GM23338 (cell line): ENCODE data around the gene RSL24D1. TPM values are rescaled to one million over a fixed set of nuclear protein-coding genes. Genes with fewer than 3 reads are reported as not detected.

ENCODE experiments used
- ATAC-seq: fragments of 200-7000 bp; cut with Tn5 transposase; 3 replicates; pipeline ENCODE4 v1.9.1; 2020
- DNase-seq: peaks from one replicate; pipeline ENCODE4 v3.0.0-alpha.2; 2015; ENCODE audit warnings: low spot score
- H2AFZ ChIP-seq: fragments of 200-600 bp; sonication (generic); 2 replicates; pipeline ENCODE4 v1.8.0; 2016; ENCODE audit warnings: antibody characterized with exemption, mild to moderate bottlenecking, moderate library complexity
- H3F3A ChIP-seq: fragments of 200-600 bp; sonication (generic); replicated peaks from 2 replicates; pipeline ENCODE4 v1.8.0; 2017; ENCODE audit warnings: antibody characterized with exemption, mixed run types, low read depth
- H3K27ac ChIP-seq: fragments of 200-600 bp; sonication (generic); 2 replicates; pipeline ENCODE4 v1.6.1; 2016; ENCODE audit warnings: low read depth
- H3K27me3 ChIP-seq: fragments of 200-600 bp; sonication (generic); 2 replicates; pipeline ENCODE4 v1.8.0; 2016; ENCODE audit warnings: mild to moderate bottlenecking, mixed run types, moderate library complexity; ENCODE audit not compliant: insufficient read depth
- H3K36me3 ChIP-seq: fragments of 200-600 bp; sonication (generic); 2 replicates; pipeline ENCODE4 v1.8.0; 2016; ENCODE audit warnings: mild to moderate bottlenecking; ENCODE audit not compliant: insufficient read depth
- H3K4me1 ChIP-seq: fragments of 200-600 bp; sonication (generic); 2 replicates; pipeline ENCODE4 v1.8.0; 2016; ENCODE audit warnings: mild to moderate bottlenecking, moderate library complexity; ENCODE audit not compliant: insufficient read depth
- H3K4me2 ChIP-seq: fragments of 200-600 bp; sonication (generic); 2 replicates; pipeline ENCODE4 v1.7.1; 2017; ENCODE audit warnings: mixed run types
- H3K4me3 ChIP-seq: fragments of 200-600 bp; sonication (generic); 2 replicates; pipeline ENCODE4 v1.6.1; 2016; ENCODE audit warnings: mixed run types
- H3K79me2 ChIP-seq: fragments of 200-600 bp; sonication (generic); replicated peaks from 2 replicates; pipeline ENCODE4 v1.8.0; 2017; ENCODE audit warnings: mild to moderate bottlenecking; ENCODE audit not compliant: insufficient read depth
- H3K9me2 ChIP-seq: fragments of 200-600 bp; sonication (generic); 2 replicates; pipeline ENCODE4 v1.8.0; 2017; ENCODE audit not compliant: insufficient read depth
- H4K20me1 ChIP-seq: fragments of 200-600 bp; sonication (generic); replicated peaks from 2 replicates; pipeline ENCODE4 v1.8.0; 2017; ENCODE audit warnings: mild to moderate bottlenecking; ENCODE audit not compliant: insufficient read depth
- H3K27ac Mint-ChIP-seq: 2 replicates; pipeline ENCODE4 v1.8.0; 2020; ENCODE audit warnings: inconsistent platforms, mild to moderate bottlenecking, moderate library complexity, mixed read lengths
- H3K27me3 Mint-ChIP-seq: 3 replicates; pipeline ENCODE4 v1.8.0; 2022; ENCODE audit warnings: low read depth, mild to moderate bottlenecking, moderate library complexity, mixed read lengths, inconsistent platforms; ENCODE audit not compliant: insufficient read depth, poor library complexity
- H3K36me3 Mint-ChIP-seq: 3 replicates; pipeline ENCODE4 v1.8.0; 2021; ENCODE audit warnings: low read depth, mild to moderate bottlenecking, inconsistent platforms, moderate library complexity, mixed read lengths
- H3K4me1 Mint-ChIP-seq: 3 replicates; pipeline ENCODE4 v1.8.0; 2020; ENCODE audit warnings: mild to moderate bottlenecking, inconsistent platforms, mixed read lengths
- H3K4me3 Mint-ChIP-seq: 3 replicates; pipeline ENCODE4 v1.8.0; 2021; ENCODE audit warnings: moderate library complexity, mild to moderate bottlenecking, inconsistent platforms, mixed read lengths
- H3K9me3 Mint-ChIP-seq: 3 replicates; pipeline ENCODE4 v1.8.0; 2020; ENCODE audit warnings: moderate library complexity, mild to moderate bottlenecking, inconsistent platforms, mixed read lengths
- CREB1 ChIP-seq: fragments of 250-450 bp; sonication (Bioruptor Pico); IDR thresholded peaks from 2 replicates; pipeline ENCODE4 v1.5.0; 2020; ENCODE audit warnings: low read depth, mild to moderate bottlenecking, moderate library complexity
- CTCF ChIP-seq, 2 experiments: fragments of 200-600 bp in 1 of 2; sonication (generic) in 1 of 2; conservative IDR thresholded peaks; 2 replicates each; pipeline versions ENCODE4 v1.5.1 to v1.6.1; 2016 to 2017; ENCODE audit warnings: antibody characterized with exemption in 2 of 2, low read depth in 2 of 2, mild to moderate bottlenecking in 2 of 2, moderate library complexity in 1 of 2
- EZH2 ChIP-seq: fragments of 200-600 bp; sonication (generic); IDR thresholded peaks from one replicate; pipeline ENCODE4 v1.8.0; 2017; ENCODE audit warnings: antibody characterized with exemption, mild to moderate bottlenecking, low read depth; ENCODE audit not compliant: unreplicated experiment
- EZH2phosphoT487 ChIP-seq: fragments of 200-600 bp; sonication (generic); IDR thresholded peaks from one replicate; pipeline ENCODE4 v1.8.1; 2018; ENCODE audit warnings: antibody characterized with exemption; ENCODE audit not compliant: unreplicated experiment
- NANOG ChIP-seq: IDR thresholded peaks from 2 replicates; pipeline ENCODE4 v1.6.1; 2016; ENCODE audit warnings: antibody characterized with exemption, borderline replicate concordance
- POLR2AphosphoS5 ChIP-seq: IDR thresholded peaks from 2 replicates; pipeline ENCODE4 v1.6.1; 2016; ENCODE audit warnings: antibody characterized with exemption, low read depth
- STAT1 ChIP-seq: IDR thresholded peaks from one replicate; pipeline ENCODE4 v1.6.1; 2016; ENCODE audit warnings: antibody characterized with exemption; ENCODE audit not compliant: unreplicated experiment
- ZNF331 ChIP-seq: fragments of 250-450 bp; sonication (Bioruptor Pico); IDR thresholded peaks from 2 replicates; pipeline ENCODE4 v1.5.0; 2020; ENCODE audit warnings: low read depth, mild to moderate bottlenecking, moderate library complexity
- ZNF462 ChIP-seq: fragments of 250-450 bp; sonication (Bioruptor Pico); IDR thresholded peaks from 2 replicates; pipeline ENCODE4 v1.5.0; 2020; ENCODE audit warnings: mild to moderate bottlenecking, moderate library complexity
- polyA plus RNA-seq: library from polyadenylated mRNA; unstranded; fragments of >200 nt; fragmentation: Nextera tagmentation; extraction: Ambion mirVana; gene quantifications from 2 replicates; pipeline ENCODE4 v1.2.1, GENCODE V29; 2016
- total RNA-seq: library from RNA; depleted of rRNA; stranded (reverse); fragments of >200 nt; shearing (Covaris generic); gene quantifications from 2 replicates; pipeline ENCODE4 v1.2.3, GENCODE V29; 2014

The RSL24D1 gene
- total and polyA plus RNA-seq, 2 experiments from 2014 or later = 125 to 201 TPM

GRCh38 chr15:55133972-55134371, 62.8 kb downstream of the RSL24D1 start (continued):
- TF ChIP-seq ZNF462 (no peak), CREB1 (CRISPR knock-in tag) (no peak), POLR2AphosphoS5 (no peak), STAT1 (no peak), EZH2phosphoT487 (no peak)

DNA sequence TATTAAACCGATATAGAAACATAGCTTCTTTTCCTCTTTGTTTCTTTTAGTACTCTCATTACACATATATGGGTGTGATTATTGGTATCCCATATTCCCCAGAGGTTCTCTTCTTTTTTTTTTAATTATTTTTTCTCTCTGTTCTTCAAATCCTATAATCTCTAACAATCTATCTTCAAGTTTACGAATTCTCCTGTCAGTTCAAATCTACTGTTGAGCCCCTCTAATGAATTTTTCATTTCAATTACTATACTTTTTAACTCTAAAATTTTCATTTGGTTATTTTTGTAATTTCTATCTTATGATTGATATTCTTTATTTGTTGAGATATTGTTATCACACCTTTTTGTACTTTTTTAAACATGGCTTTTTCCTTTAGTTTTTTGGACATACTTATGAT, 64.1 kb downstream of the RSL24D1 start:
- Histone ChIP-seq H3K27me3 (no peaks in the 10 kb centered on the region), H2AFZ (no peak overlapping the region), H4K20me1 (no peaks in the 10 kb centered on the region), H3K36me3 (no peaks in the 10 kb centered on the region; the same call in 1 of the 2 replicates), H3K4me1 (no peaks in the 10 kb centered on the region), H3K4me3 (no peak overlapping the region), H3K9me2 (no peaks in the 10 kb centered on the region), H3K27ac (no peak overlapping the region), H3K4me2 (no peak overlapping the region), H3F3A (no peaks in the 10 kb centered on the region), H3K79me2 (no peaks in the 10 kb centered on the region)
- H3K36me3 Mint-ChIP-seq = no peaks in the 10 kb centered on the region; the same call in 2 of the 3 replicates
- no peak overlapping the region for H3K27ac Mint-ChIP-seq
- ATAC-seq (no peak), DNase-seq (no peak)
- H3K27me3 Mint-ChIP-seq = peaks cover 2% of the 10 kb centered on the region
- peaks cover 50% of the 10 kb centered on the region for H3K9me3 Mint-ChIP-seq
- no peaks in the 10 kb centered on the region for H3K4me1 Mint-ChIP-seq
- no peak overlapping the region for H3K4me3 Mint-ChIP-seq
- no peak for TF ChIP-seq CTCF (conservative IDR thresholded peaks at IDR 0.05; ENCODE audit: low read depth in 2 of 2)
- no peak for TF ChIP-seq ZNF331 (CRISPR knock-in tag)
- no peak for TF ChIP-seq EZH2
- no peak for TF ChIP-seq ZNF462
- TF ChIP-seq CREB1 (CRISPR knock-in tag) = no peak
- no peak for TF ChIP-seq NANOG
